ENCODE measurements around the gene KCNH5.

DNA sequence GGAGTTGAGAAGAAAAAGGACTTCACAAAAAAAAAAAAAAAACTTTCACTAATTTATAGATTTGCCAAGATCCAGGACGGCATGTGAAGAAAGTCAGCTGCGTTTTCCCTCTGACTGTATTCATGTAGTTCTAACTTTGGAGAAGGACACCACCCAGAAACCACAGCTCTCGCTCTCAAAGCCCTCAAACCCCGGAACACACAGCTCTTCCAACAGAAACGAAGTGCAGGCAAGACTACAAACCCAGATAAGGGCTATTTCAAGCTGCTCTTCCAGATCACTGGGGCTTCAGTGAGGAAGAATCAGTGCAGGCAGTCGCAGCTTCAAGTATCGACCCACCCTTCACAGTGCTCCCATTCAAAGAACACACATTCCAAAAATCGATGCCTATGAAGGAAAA lies 13.2 kb downstream of the KCNH5 start:
- TF ChIP-seq CTCF (IDR thresholded peaks at IDR 0.05) (no peak), POLR2A (IDR thresholded peaks at IDR 0.05) (no peak)

Data from prostate gland (tissue), 2 donors.